ENCODE measurements around the gene HLA-DMA.

HLA-DMA gene

DNA sequence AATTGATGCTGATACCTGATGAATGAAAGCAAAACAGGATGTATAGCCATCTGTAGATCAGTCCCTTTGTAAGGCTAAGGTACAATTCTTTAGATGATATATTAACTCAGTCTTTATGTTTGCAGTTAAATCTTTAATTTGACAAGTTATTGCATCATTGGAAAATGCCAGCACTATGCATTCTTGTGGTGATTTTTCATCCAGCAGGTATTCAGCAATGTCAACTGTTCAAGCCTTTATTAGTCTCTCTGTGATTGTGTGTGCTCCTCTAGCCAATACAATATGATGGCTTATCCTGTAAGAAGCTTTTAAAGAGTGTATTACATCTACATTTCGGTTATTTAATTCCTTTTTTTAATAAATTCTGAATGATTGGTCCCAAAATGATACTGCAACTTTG is 46.4 kb downstream of the HLA-DMA start:
- peak; percentile 52 for DNase-seq (ENCODE audit: low read depth)
- H3K4me3 ChIP-seq (ENCODE audit: control insufficient read depth, low read depth, low read length), result no peak overlapping the region
- TF ChIP-seq, protein P1, sequence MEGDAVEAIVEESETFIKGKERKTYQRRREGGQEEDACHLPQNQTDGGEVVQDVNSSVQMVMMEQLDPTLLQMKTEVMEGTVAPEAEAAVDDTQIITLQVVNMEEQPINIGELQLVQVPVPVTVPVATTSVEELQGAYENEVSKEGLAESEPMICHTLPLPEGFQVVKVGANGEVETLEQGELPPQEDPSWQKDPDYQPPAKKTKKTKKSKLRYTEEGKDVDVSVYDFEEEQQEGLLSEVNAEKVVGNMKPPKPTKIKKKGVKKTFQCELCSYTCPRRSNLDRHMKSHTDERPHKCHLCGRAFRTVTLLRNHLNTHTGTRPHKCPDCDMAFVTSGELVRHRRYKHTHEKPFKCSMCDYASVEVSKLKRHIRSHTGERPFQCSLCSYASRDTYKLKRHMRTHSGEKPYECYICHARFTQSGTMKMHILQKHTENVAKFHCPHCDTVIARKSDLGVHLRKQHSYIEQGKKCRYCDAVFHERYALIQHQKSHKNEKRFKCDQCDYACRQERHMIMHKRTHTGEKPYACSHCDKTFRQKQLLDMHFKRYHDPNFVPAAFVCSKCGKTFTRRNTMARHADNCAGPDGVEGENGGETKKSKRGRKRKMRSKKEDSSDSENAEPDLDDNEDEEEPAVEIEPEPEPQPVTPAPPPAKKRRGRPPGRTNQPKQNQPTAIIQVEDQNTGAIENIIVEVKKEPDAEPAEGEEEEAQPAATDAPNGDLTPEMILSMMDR (IDR thresholded peaks at IDR 0.05; ENCODE audit: control insufficient read depth, insufficient read depth, low read depth, low read length, missing control alignments), result no peak

DNA sequence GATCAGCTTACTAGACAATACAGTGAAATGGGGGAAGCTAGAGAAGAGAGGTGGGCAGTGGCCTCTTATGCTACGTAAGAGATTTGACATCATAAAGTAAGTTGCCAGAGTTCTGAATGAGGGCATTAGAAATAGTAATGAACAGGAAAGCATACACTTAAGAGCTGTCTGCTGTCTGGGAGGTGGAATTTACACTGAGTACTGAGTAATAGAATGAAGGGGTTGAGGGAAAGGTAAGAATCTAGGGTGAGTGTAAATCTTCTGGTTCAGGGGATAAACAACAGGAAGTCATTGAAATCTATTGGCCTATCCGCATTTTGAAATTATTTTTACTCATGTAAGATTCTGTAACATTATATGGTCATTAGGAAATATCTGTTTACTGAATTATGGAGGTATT is 47.8 kb downstream of the HLA-DMA start:
- no peak overlapping the region for H3K4me3 ChIP-seq (ENCODE audit: control insufficient read depth, low read depth, low read length)
- TF ChIP-seq, protein P1 (IDR thresholded peaks at IDR 0.05; ENCODE audit: control insufficient read depth, insufficient read depth, low read depth, low read length, missing control alignments), result no peak

DNA sequence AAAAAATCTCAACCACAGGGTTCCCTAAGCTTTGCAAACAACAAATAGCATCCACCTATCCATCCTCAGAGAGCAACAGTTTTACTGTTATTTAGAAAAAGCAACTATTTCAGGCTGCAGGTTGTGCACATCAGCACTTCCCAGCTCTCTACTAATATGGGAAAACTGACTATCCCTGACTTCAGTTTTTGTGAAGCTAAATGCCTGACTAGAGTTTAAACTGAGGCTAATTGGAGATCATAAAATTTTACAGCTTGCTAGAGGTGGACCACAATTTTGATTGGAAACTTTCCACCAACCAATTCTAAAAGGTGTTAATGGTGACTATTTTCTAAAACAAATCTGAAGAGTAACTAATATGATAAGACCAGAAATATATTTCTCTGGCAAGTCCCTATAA is 48.9 kb downstream of the HLA-DMA start:
- H3K4me3 ChIP-seq (ENCODE audit: control insufficient read depth, low read depth, low read length), result no peak overlapping the region
- no peak for DNase-seq (ENCODE audit: low read depth)
- TF ChIP-seq, protein P1 (IDR thresholded peaks at IDR 0.05; ENCODE audit: control insufficient read depth, insufficient read depth, low read depth, low read length, missing control alignments), result no peak

More for the DNA sequence above, 47.8 kb downstream of the HLA-DMA start:
- no peak for DNase-seq (ENCODE audit: low read depth)

Data from AG09309 (cell line).